DND-41 (cell line): ENCODE results near the gene RARS2.

Experiments used
- ATAC-seq: fragments of 200-7000 bp; cut with Tn5 transposase; 3 replicates; pipeline ENCODE4 v1.9.1; 2021; ENCODE audit warnings: low read depth; ENCODE audit not compliant: insufficient read depth
- DNase-seq: peaks from one replicate; pipeline ENCODE4 v3.0.0-alpha.2; 2020
- H2AFZ ChIP-seq: 2 replicates; pipeline ENCODE4 v1.6.0; 2012; ENCODE audit warnings: low read depth, low read length
- H3K27ac ChIP-seq: 2 replicates; pipeline ENCODE4 v1.5.1; 2012; ENCODE audit warnings: low read length, inconsistent platforms
- H3K27me3 ChIP-seq: fragments of 200-600 bp; sonication (generic); 2 replicates; pipeline ENCODE4 v1.6.0; 2012; ENCODE audit warnings: low read length, mild to moderate bottlenecking, inconsistent platforms; ENCODE audit not compliant: insufficient read depth, poor library complexity
- H3K36me3 ChIP-seq: 2 replicates; pipeline ENCODE4 v1.5.1; 2012; ENCODE audit warnings: low read length, inconsistent platforms; ENCODE audit not compliant: insufficient read depth
- H3K4me1 ChIP-seq: 2 replicates; pipeline ENCODE4 v1.5.1; 2012; ENCODE audit warnings: mild to moderate bottlenecking, low read length; ENCODE audit not compliant: insufficient read depth
- H3K4me2 ChIP-seq: 2 replicates; pipeline ENCODE4 v1.6.0; 2012; ENCODE audit warnings: mild to moderate bottlenecking, moderate library complexity, low read length, inconsistent platforms; ENCODE audit not compliant: insufficient read depth
- H3K4me3 ChIP-seq, 2 experiments: fragments of 200-600 bp in 1 of 2; shearing (Covaris generic) in 1 of 2; 2 replicates each; pipeline ENCODE4 v1.5.1; 2012 to 2016; ENCODE audit warnings: inconsistent platforms in 2 of 2, low read length in 2 of 2, mild to moderate bottlenecking in 2 of 2, low read depth in 1 of 2, moderate library complexity in 1 of 2
- H3K79me2 ChIP-seq: 2 replicates; pipeline ENCODE4 v1.6.0; 2012; ENCODE audit warnings: low read length, inconsistent platforms; ENCODE audit not compliant: insufficient read depth
- H3K9ac ChIP-seq: 2 replicates; pipeline ENCODE4 v1.6.0; 2012; ENCODE audit warnings: low read depth, mild to moderate bottlenecking, inconsistent platforms, low read length, moderate library complexity
- H3K9me3 ChIP-seq: 2 replicates; pipeline ENCODE4 v1.5.1; 2012; ENCODE audit warnings: low read length, moderate library complexity, mild to moderate bottlenecking, inconsistent platforms; ENCODE audit not compliant: insufficient read depth, severe bottlenecking
- H4K20me1 ChIP-seq: 2 replicates; pipeline ENCODE4 v1.6.0; 2012; ENCODE audit warnings: low read length; ENCODE audit not compliant: insufficient read depth
- CTCF ChIP-seq: IDR thresholded peaks from 2 replicates; pipeline ENCODE4 v1.5.1; 2012; ENCODE audit warnings: borderline replicate concordance, low read length, moderate library complexity, mild to moderate bottlenecking; ENCODE audit not compliant: poor library complexity, severe bottlenecking; ENCODE audit errors: extremely low read depth
- EZH2 ChIP-seq: IDR thresholded peaks from 3 replicates; pipeline ENCODE4 v1.6.1; 2012; ENCODE audit warnings: borderline replicate concordance, low read depth, mild to moderate bottlenecking, moderate library complexity, low read length, inconsistent platforms; ENCODE audit not compliant: severe bottlenecking

Gene RARS2

GRCh38 chr6:87504441-87504840, 85.3 kb downstream of the RARS2 start:
- no peaks in the 10 kb centered on the region for H3K9me3 ChIP-seq
- no peaks in the 10 kb centered on the region for H4K20me1 ChIP-seq
- H3K36me3 ChIP-seq = peaks cover 36% of the 10 kb centered on the region; the same call in 1 of the 2 replicates
- no peak for DNase-seq
- no peak overlapping the region for H3K4me3 ChIP-seq
- no peak overlapping the region for H2AFZ ChIP-seq
- no peak for ATAC-seq
- no peak overlapping the region for H3K27ac ChIP-seq
- H3K4me2 ChIP-seq = no peak overlapping the region
- H3K27me3 ChIP-seq = no peaks in the 10 kb centered on the region
- no peaks in the 10 kb centered on the region for H3K4me1 ChIP-seq
- TF ChIP-seq CTCF (no peak), EZH2 (no peak)
- H3K79me2 ChIP-seq = no peaks in the 10 kb centered on the region
- H3K9ac ChIP-seq = no peak overlapping the region

GRCh38 chr6:87501809-87502572, 87.8 kb downstream of the RARS2 start:
- no peak overlapping the region for H2AFZ ChIP-seq
- H3K4me3 ChIP-seq = no peak overlapping the region
- no peaks in the 10 kb centered on the region for H3K9me3 ChIP-seq
- no peak overlapping the region for H3K4me2 ChIP-seq
- DNase-seq (no peak), ATAC-seq (no peak)
- no peak overlapping the region for H3K9ac ChIP-seq
- H4K20me1 ChIP-seq = no peaks in the 10 kb centered on the region
- H3K36me3 ChIP-seq = peaks cover 26% of the 10 kb centered on the region; the same call in 1 of the 2 replicates
- no peaks in the 10 kb centered on the region for H3K79me2 ChIP-seq
- no peaks in the 10 kb centered on the region for H3K4me1 ChIP-seq
- TF ChIP-seq CTCF = no peak
- no peaks in the 10 kb centered on the region for H3K27me3 ChIP-seq
- no peak overlapping the region for H3K27ac ChIP-seq

- no peak overlapping the region for H3K9ac ChIP-seq
- no peak overlapping the region for H3K4me3 ChIP-seq
- H3K27me3 ChIP-seq = no peaks in the 10 kb centered on the region
- H3K36me3 ChIP-seq = peaks cover 15% of the 10 kb centered on the region; the same call in 1 of the 2 replicates
- H2AFZ ChIP-seq = no peak overlapping the region
- no peak for DNase-seq
- TF ChIP-seq CTCF = no peak
- TF ChIP-seq EZH2 = no peak
- ATAC-seq = no peak
- H3K79me2 ChIP-seq = no peaks in the 10 kb centered on the region
- no peak overlapping the region for H3K27ac ChIP-seq
- no peaks in the 10 kb centered on the region for H4K20me1 ChIP-seq
- no peaks in the 10 kb centered on the region for H3K4me1 ChIP-seq
- H3K4me2 ChIP-seq = no peak overlapping the region
- no peaks in the 10 kb centered on the region for H3K9me3 ChIP-seq
These were observed 91.7 kb downstream of the RARS2 start for GRCh38 chr6:87498048-87498447.
